ENCODE data around the gene MLST8. TPM values are rescaled to one million over a fixed set of nuclear protein-coding genes. Genes with fewer than 3 reads are reported as not detected.

Gene MLST8
- total RNA-seq, 1 donor from 2014 or later, result 51.6 TPM

DNA sequence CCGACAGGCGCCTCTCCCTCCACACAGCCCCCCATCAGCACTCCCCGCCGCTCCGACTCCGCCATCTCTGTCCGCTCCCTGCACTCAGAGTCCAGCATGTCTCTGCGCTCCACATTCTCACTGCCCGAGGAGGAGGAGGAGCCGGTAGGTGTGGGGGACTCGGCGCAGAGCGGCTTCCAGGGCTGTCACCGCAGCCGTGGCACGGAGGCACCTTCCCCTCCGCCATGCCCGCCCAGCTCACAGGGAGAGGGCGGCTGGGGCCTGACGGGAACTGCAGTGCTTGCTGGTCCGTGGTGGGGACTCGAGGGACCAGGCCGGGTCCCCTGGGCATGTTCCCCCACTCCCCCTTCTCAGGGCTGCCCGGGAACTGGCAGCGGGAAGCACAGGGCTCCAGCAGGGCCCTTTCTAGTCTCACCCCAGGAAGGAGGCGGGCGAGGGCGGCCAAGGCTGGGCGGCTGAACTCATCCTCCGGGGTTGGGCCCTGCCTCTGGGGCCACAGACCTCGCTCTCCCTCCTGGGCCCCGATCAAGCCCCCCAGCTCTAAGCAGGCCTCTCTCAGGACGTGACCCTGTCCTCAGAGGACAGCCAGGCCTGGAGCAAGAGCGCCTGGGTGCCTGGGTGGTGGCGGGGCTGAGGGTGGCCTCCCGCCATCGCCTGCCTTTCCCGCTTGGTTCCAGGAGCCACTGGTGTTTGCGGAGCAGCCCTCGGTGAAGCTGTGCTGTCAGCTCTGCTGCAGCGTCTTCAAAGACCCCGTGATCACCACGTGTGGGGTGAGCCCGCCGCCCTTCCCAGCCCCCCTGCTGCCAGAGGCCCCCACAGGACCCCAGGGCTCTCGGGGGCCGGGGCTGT, 34.4 kb upstream of the MLST8 start:
- Histone ChIP-seq H3K4me1 (no peaks in the 10 kb centered on the region), H3K9me3 (no peaks in the 10 kb centered on the region), H3K4me3 (peak overlapping the region; percentile 33 to 34), H3K27ac (peak overlapping the region; percentile 38), H3K27me3 (no peaks in the 10 kb centered on the region), H3K36me3 (peaks cover 0 to 79% of the 10 kb centered on the region in 2 donors)
- DNase-seq (ENCODE audit: extremely low spot score in 2 of 2), result no peak
- TF ChIP-seq POLR2AphosphoS5 (IDR thresholded peaks at IDR 0.05; ENCODE audit: insufficient read depth in 1 of 2, low read depth in 1 of 2), result no peak
- no peak for TF ChIP-seq POLR2A (IDR thresholded peaks at IDR 0.05)
- TF ChIP-seq, protein P1, sequence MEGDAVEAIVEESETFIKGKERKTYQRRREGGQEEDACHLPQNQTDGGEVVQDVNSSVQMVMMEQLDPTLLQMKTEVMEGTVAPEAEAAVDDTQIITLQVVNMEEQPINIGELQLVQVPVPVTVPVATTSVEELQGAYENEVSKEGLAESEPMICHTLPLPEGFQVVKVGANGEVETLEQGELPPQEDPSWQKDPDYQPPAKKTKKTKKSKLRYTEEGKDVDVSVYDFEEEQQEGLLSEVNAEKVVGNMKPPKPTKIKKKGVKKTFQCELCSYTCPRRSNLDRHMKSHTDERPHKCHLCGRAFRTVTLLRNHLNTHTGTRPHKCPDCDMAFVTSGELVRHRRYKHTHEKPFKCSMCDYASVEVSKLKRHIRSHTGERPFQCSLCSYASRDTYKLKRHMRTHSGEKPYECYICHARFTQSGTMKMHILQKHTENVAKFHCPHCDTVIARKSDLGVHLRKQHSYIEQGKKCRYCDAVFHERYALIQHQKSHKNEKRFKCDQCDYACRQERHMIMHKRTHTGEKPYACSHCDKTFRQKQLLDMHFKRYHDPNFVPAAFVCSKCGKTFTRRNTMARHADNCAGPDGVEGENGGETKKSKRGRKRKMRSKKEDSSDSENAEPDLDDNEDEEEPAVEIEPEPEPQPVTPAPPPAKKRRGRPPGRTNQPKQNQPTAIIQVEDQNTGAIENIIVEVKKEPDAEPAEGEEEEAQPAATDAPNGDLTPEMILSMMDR (IDR thresholded peaks at IDR 0.05), result no peak
- intact Hi-C loops (cut with DNase I), result no loop called here

DNA sequence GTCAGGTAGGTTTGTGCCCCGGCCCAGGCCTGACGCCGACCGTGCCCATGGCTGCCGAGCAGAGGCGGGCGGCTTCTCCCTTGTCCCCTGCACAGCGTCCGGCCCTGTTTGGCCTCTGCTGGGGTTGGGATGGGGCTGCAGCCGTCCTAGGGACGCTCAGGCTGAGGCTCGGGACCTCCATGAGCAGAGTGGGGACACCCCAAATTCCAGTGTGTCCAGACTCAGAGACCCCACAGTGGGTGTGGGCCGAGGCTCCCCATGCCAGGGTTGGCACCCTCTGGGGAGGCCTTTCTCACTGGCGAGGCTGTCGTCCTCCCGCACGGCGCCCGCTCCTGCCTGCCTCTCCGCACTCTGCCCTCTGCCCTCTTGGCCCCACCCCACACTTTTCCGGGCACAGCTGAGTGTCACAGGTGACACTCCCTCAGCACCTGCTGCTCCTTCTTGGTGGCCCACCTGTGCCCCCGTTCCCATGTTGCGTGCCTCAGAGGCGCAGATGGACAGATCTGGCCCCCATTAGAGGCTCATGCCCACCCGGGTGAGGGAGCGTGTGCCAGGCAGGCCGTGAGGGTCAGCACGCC, 33.6 kb upstream of the MLST8 start:
- Histone ChIP-seq H3K36me3 (peaks cover 0 to 78% of the 10 kb centered on the region in 2 donors), H3K4me1 (no peaks in the 10 kb centered on the region), H3K27ac (no peak overlapping the region), H3K4me3 (no peak overlapping the region), H3K9me3 (no peaks in the 10 kb centered on the region), H3K27me3 (no peaks in the 10 kb centered on the region)
- no peak for TF ChIP-seq POLR2AphosphoS5 (IDR thresholded peaks at IDR 0.05; ENCODE audit: insufficient read depth in 1 of 2, low read depth in 1 of 2)
- intact Hi-C loops (cut with DNase I), result no loop called here
- no peak for DNase-seq (ENCODE audit: extremely low spot score in 2 of 2)

- no peak overlapping the region for H3K4me3 ChIP-seq
- no peaks in the 10 kb centered on the region for H3K4me1 ChIP-seq
- TF ChIP-seq POLR2AphosphoS5 (IDR thresholded peaks at IDR 0.05; ENCODE audit: insufficient read depth in 1 of 2, low read depth in 1 of 2) (no peak), POLR2A (IDR thresholded peaks at IDR 0.05) (no peak)
- TF ChIP-seq, protein P1 (IDR thresholded peaks at IDR 0.05), result no peak
- no peaks in the 10 kb centered on the region for H3K9me3 ChIP-seq
- DNase-seq (ENCODE audit: extremely low spot score in 2 of 2), result no peak
- intact Hi-C loops (cut with DNase I), result no loop called here
- H3K27me3 ChIP-seq, result no peaks in the 10 kb centered on the region
- peaks cover 0 to 71% of the 10 kb centered on the region in 2 donors for H3K36me3 ChIP-seq
- no peak overlapping the region for H3K27ac ChIP-seq
Measured at GRCh38 chr16:2172688-2173335, 32.4 kb upstream of the MLST8 start.

DNA sequence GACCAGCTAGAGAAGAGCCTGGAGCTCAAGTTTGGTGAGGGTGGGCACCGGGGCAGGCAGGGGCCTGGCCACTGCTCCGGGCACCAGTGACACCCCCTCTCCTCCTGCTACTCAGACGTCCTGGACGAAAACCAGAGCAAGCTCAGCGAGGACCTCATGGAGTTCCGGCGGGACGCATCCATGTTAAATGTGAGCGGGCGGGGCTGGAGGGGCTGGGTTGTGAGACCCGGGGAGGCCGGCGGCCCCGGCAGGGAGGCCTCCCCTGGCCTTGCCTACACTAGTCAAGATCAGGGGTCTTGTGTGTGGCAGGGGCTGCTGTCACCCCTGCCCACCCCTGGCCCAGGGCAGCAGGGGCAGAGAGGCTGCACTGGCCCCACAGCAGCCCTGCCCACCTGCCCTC, 31.9 kb upstream of the MLST8 start:
- Histone ChIP-seq H3K27me3 (no peaks in the 10 kb centered on the region), H3K36me3 (peaks cover 0 to 65% of the 10 kb centered on the region in 2 donors), H3K4me1 (no peaks in the 10 kb centered on the region), H3K4me3 (no peak overlapping the region), H3K9me3 (no peaks in the 10 kb centered on the region), H3K27ac (no peak overlapping the region)
- TF ChIP-seq, protein P1 (IDR thresholded peaks at IDR 0.05), result no peak
- intact Hi-C loops (cut with DNase I), result no loop called here
- no peak for DNase-seq (ENCODE audit: extremely low spot score in 2 of 2)

GRCh38 chr16:2173916-2174315, 31.3 kb upstream of the MLST8 start:
- TF ChIP-seq POLR2AphosphoS5 (IDR thresholded peaks at IDR 0.05; ENCODE audit: insufficient read depth in 1 of 2, low read depth in 1 of 2) (no peak), POLR2A (IDR thresholded peaks at IDR 0.05) (no peak)
- TF ChIP-seq, protein P1 (IDR thresholded peaks at IDR 0.05), result no peak
- intact Hi-C loops (cut with DNase I), result no loop called here
- Histone ChIP-seq H3K9me3 (no peaks in the 10 kb centered on the region), H3K27ac (no peak overlapping the region), H3K36me3 (peaks cover 0 to 60% of the 10 kb centered on the region in 2 donors), H3K4me3 (no peak overlapping the region), H3K27me3 (no peaks in the 10 kb centered on the region), H3K4me1 (no peaks in the 10 kb centered on the region)
- DNase-seq (ENCODE audit: extremely low spot score in 2 of 2), result no peak

Data from vagina (tissue), 2 donors.